H1 (cell line): ENCODE results near the gene TLL1. TPM values are rescaled to one million over a fixed set of nuclear protein-coding genes. Genes with fewer than 3 reads are reported as not detected.

ENCODE experiments used
- CTCF ChIA-PET: fragments of 300-600 bp; sonication (Branson Sonifier 250); formaldehyde crosslinking; loops from one replicate; lab custom pipeline; 2021; ENCODE audit not compliant: partially characterized antibody; lab: Charles Lee
- POLR2A ChIA-PET: fragments of 300-600 bp; sonication (Branson Sonifier 250); formaldehyde crosslinking; loops from one replicate; lab custom pipeline; 2021; ENCODE audit warnings: inconsistent platforms; ENCODE audit not compliant: partially characterized antibody; lab: Charles Lee
- DNase-seq, 2 experiments: peaks; one replicate each; pipeline versions ENCODE4 v3.0.0 to v3.0.0-alpha.2; 2010 to 2022; ENCODE audit warnings: low spot score in 2 of 2, low read depth in 1 of 2, mixed read lengths in 1 of 2
- FAIRE-seq: peaks from 2 replicates; lab custom pipeline; 2011; peaks lifted over from hg19 to GRCh38; lab: Jason Lieb, UNC
- H2AFZ ChIP-seq: 2 replicates; pipeline ENCODE4 v1.8.1; 2012; ENCODE audit warnings: low read length, inconsistent platforms
- H2AK5ac ChIP-seq: 2 replicates; pipeline ENCODE4 v1.6.1; 2013; ENCODE audit warnings: low read depth, low read length
- H2BK120ac ChIP-seq: replicated peaks from 2 replicates; pipeline ENCODE3; 2013; ENCODE audit warnings: low read depth, low read length, inconsistent platforms
- H2BK12ac ChIP-seq: 2 replicates; pipeline ENCODE4 v1.6.1; 2013; ENCODE audit warnings: low read depth, low read length
- H2BK15ac ChIP-seq: 2 replicates; pipeline ENCODE4 v1.6.1; 2013; ENCODE audit warnings: low read length
- H2BK20ac ChIP-seq: 2 replicates; pipeline ENCODE4 v1.6.1; 2013; ENCODE audit warnings: low read length
- H2BK5ac ChIP-seq: 2 replicates; pipeline ENCODE4 v1.6.1; 2013; ENCODE audit warnings: low read depth, low read length
- H3K14ac ChIP-seq: 2 replicates; pipeline ENCODE4 v1.6.1; 2013; ENCODE audit warnings: inconsistent platforms; ENCODE audit not compliant: insufficient read length
- H3K18ac ChIP-seq: 2 replicates; pipeline ENCODE4 v1.6.1; 2013; ENCODE audit warnings: low read length; ENCODE audit errors: extremely low read depth
- H3K23ac ChIP-seq: 2 replicates; pipeline ENCODE4 v1.6.1; 2013; ENCODE audit warnings: inconsistent platforms; ENCODE audit not compliant: insufficient read length
- H3K23me2 ChIP-seq: 2 replicates; pipeline ENCODE4 v1.6.1; 2013; ENCODE audit warnings: low read depth, low read length
- H3K27ac ChIP-seq: 2 replicates; pipeline ENCODE4 v1.6.1; 2011; ENCODE audit warnings: low read depth, low read length, inconsistent platforms
- H3K27me3 ChIP-seq, 4 experiments: replicated peaks in 1 of 4; 1 replicate in 1 of 4; 2 replicates in 3 of 4; pipeline versions ENCODE4 v1.6.1 to v1.8.1; 2011 to 2013; ENCODE audit warnings: low read length in 3 of 4, mild to moderate bottlenecking in 3 of 4, inconsistent platforms in 2 of 4, mixed read lengths in 2 of 4, moderate library complexity in 1 of 4; ENCODE audit not compliant: control insufficient read depth in 3 of 4, insufficient read depth in 3 of 4; ENCODE audit errors: extremely low read depth in 1 of 4
- H3K36me3 ChIP-seq, 4 experiments: 2 replicates each; pipeline versions ENCODE4 v1.6.1 to v1.8.1; 2011 to 2013; ENCODE audit warnings: mild to moderate bottlenecking in 4 of 4, low read length in 3 of 4, moderate library complexity in 2 of 4, control low read depth in 1 of 4, inconsistent platforms in 1 of 4; ENCODE audit not compliant: insufficient read depth in 4 of 4, control insufficient read depth in 2 of 4
- H3K4ac ChIP-seq: replicated peaks from 2 replicates; pipeline ENCODE3; 2013; ENCODE audit warnings: low read length, low read depth, mixed read lengths, inconsistent platforms; ENCODE audit not compliant: insufficient read length
- H3K4me1 ChIP-seq, 4 experiments: replicated peaks in 1 of 4; 1 replicate in 1 of 4; 2 replicates in 3 of 4; pipeline versions ENCODE4 v1.6.1 to v1.8.1; 2011 to 2013; ENCODE audit warnings: low read length in 3 of 4, inconsistent platforms in 2 of 4, mixed read lengths in 1 of 4; ENCODE audit not compliant: insufficient read depth in 4 of 4, control insufficient read depth in 3 of 4
- H3K4me2 ChIP-seq, 2 experiments: 2 replicates each; pipeline versions ENCODE4 v1.6.1 to v1.8.1; 2011 to 2013; ENCODE audit warnings: low read depth in 2 of 2, low read length in 2 of 2, control low read depth in 1 of 2, inconsistent platforms in 1 of 2, mild to moderate bottlenecking in 1 of 2; ENCODE audit not compliant: insufficient read depth in 1 of 2
- H3K4me3 ChIP-seq, 4 experiments: fragments of 200-600, 300-600 bp in 1 of 4; sonication (generic), shearing (Covaris generic), sonication (Bioruptor Twin) in 1 of 4; 2 replicates each; pipeline versions ENCODE4 v1.5.1 to v1.8.1; 2011 to 2016; ENCODE audit warnings: low read length in 4 of 4, low read depth in 3 of 4, control low read depth in 2 of 4, inconsistent platforms in 2 of 4, mild to moderate bottlenecking in 2 of 4, mixed read lengths in 1 of 4, moderate library complexity in 1 of 4; ENCODE audit not compliant: insufficient read depth in 2 of 4; ENCODE audit errors: extremely low read depth in 1 of 4
- H3K56ac ChIP-seq: replicated peaks from 2 replicates; pipeline ENCODE3; 2013; ENCODE audit warnings: low read depth, mild to moderate bottlenecking, mixed read lengths, low read length, inconsistent platforms; ENCODE audit not compliant: insufficient read length
- H3K79me1 ChIP-seq: 2 replicates; pipeline ENCODE4 v1.6.1; 2013; ENCODE audit warnings: low read depth, low read length, control low read depth
- H3K79me2 ChIP-seq, 2 experiments: 2 replicates each; pipeline versions ENCODE4 v1.6.1 to v1.8.1; 2012 to 2013; ENCODE audit warnings: low read length in 2 of 2, mild to moderate bottlenecking in 2 of 2, inconsistent platforms in 1 of 2; ENCODE audit not compliant: insufficient read depth in 2 of 2, control insufficient read depth in 1 of 2
- H3K9ac ChIP-seq, 4 experiments: replicated peaks in 1 of 4; 1 replicate in 1 of 4; 2 replicates in 3 of 4; pipeline versions ENCODE4 v1.6.1 to v1.8.1; 2011 to 2013; ENCODE audit warnings: low read depth in 3 of 4, low read length in 3 of 4, control low read depth in 2 of 4, mild to moderate bottlenecking in 2 of 4, moderate library complexity in 2 of 4, inconsistent platforms in 1 of 4; ENCODE audit errors: extremely low read depth in 1 of 4
- H3K9me3 ChIP-seq, 2 experiments: 2 replicates each; pipeline versions ENCODE4 v1.6.1 to v1.8.1; 2012 to 2013; ENCODE audit warnings: mild to moderate bottlenecking in 2 of 2, moderate library complexity in 2 of 2, control low read depth in 1 of 2, inconsistent platforms in 1 of 2, low read depth in 1 of 2, low read length in 1 of 2, mixed read lengths in 1 of 2; ENCODE audit not compliant: insufficient read depth in 2 of 2
- H4K20me1 ChIP-seq, 2 experiments: replicated peaks in 1 of 2; 2 replicates each; pipeline versions ENCODE3 to v1.8.1; 2011 to 2013; ENCODE audit warnings: inconsistent platforms in 2 of 2, low read length in 2 of 2, mild to moderate bottlenecking in 1 of 2; ENCODE audit not compliant: insufficient read depth in 2 of 2, control insufficient read depth in 1 of 2
- H4K5ac ChIP-seq: 2 replicates; pipeline ENCODE4 v1.6.1; 2013; ENCODE audit warnings: low read length, low read depth, mixed read lengths, inconsistent platforms; ENCODE audit not compliant: insufficient read length
- H4K8ac ChIP-seq: 2 replicates; pipeline ENCODE4 v1.8.0; 2013; ENCODE audit warnings: mild to moderate bottlenecking, moderate library complexity, low read length, inconsistent platforms; ENCODE audit not compliant: insufficient read depth; ENCODE audit errors: extremely low read depth
- H4K91ac ChIP-seq: replicated peaks from 2 replicates; pipeline ENCODE3; 2013; ENCODE audit warnings: low read length, mixed read lengths, inconsistent platforms; ENCODE audit not compliant: insufficient read length
- CEBPB ChIP-seq: IDR thresholded peaks from 2 replicates; pipeline ENCODE4 v1.6.1; 2012; ENCODE audit warnings: low read depth, low read length
- JUND ChIP-seq: IDR thresholded peaks from 2 replicates; pipeline ENCODE4 v1.6.1; 2011; ENCODE audit warnings: mild to moderate bottlenecking, improper control_type of control experiment, low read length
- RAD21 ChIP-seq, 2 experiments: IDR thresholded peaks in 1 of 2; conservative IDR thresholded peaks in 1 of 2; 2 replicates each; pipeline ENCODE4 v1.6.1; 2011; ENCODE audit warnings: low read depth in 2 of 2, low read length in 2 of 2, improper control_type of control experiment in 1 of 2, inconsistent platforms in 1 of 2, mild to moderate bottlenecking in 1 of 2, moderate library complexity in 1 of 2
- TBP ChIP-seq: IDR thresholded peaks from 2 replicates; pipeline ENCODE4 v1.6.1; 2011; ENCODE audit warnings: low read depth, low read length, improper control_type of control experiment
- WGBS, 2 experiments: shearing (Covaris generic) in 1 of 2; methylation state at CpG; one replicate each; pipeline versions ENCODE4 v1.1.6 to v1.1.7; 2013 to 2015; ENCODE audit warnings: low lambda C conversion rate in 2 of 2, mixed read lengths in 2 of 2, inconsistent platforms in 1 of 2, low coverage in 1 of 2, missing lambda C conversion rate in 1 of 2; ENCODE audit not compliant: insufficient replicate concordance in 2 of 2, insufficient coverage in 1 of 2, insufficient read length in 1 of 2; ENCODE audit errors: extremely low coverage in 1 of 2, missing lambda C conversion rate in 1 of 2; 5-methylcytosine and 5-hydroxymethylcytosine counted together
- polyA plus RNA-seq, 7 experiments: library from polyadenylated mRNA; depleted of rRNA in 3 of 7; stranded (reverse) in 5 of 7; unstranded in 2 of 7; fragments of >200 nt in 5 of 7; fragments of 200-250 nt in 2 of 7; gene quantifications; 1 replicate in 5 of 7; 2 replicates in 1 of 7; 4 replicates in 1 of 7; pipeline versions ENCODE4 v1.2.1 to v1.2.3, GENCODE V29; 2011 to 2013; ENCODE audit warnings: missing spikeins in 2 of 7, mixed read lengths in 2 of 7
- total RNA-seq: library from RNA; stranded (reverse); fragmentation: NEBNext Ultra II Directional; extraction: Animal tissue kit (Norgen Biotek cat#: 25700); gene quantifications from 2 replicates; pipeline ENCODE4 v1.2.1, GENCODE V29; 2021

TLL1 gene
- total and polyA plus RNA-seq, 2 of the 8 experiments (the other 6 are each of a cell fraction or from before 2014, with no cell fraction given): 0.18 to 1.1 TPM

GRCh38 chr4:166128403-166128802 lies 255.4 kb downstream of the TLL1 start:
- Histone ChIP-seq H2AK5ac (no peak overlapping the region), H3K4me2 (no peak overlapping the region), H2BK120ac (no peak overlapping the region), H3K27ac (no peak overlapping the region), H4K20me1 (no peaks in the 10 kb centered on the region), H2BK20ac (no peak overlapping the region), H4K91ac (no peak overlapping the region), H3K27me3 (no peaks in the 10 kb centered on the region), H3K23me2 (no peaks in the 10 kb centered on the region), H3K23ac (no peak overlapping the region), H2BK12ac (no peak overlapping the region), H2BK5ac (no peak overlapping the region), H4K8ac (no peak overlapping the region), H3K79me1 (no peaks in the 10 kb centered on the region), H3K18ac (no peak overlapping the region), H3K36me3 (no peaks in the 10 kb centered on the region), H2AFZ (no peak overlapping the region), H3K4ac (no peak overlapping the region), H3K9me3 (no peaks in the 10 kb centered on the region), H3K4me3 (no peak overlapping the region), H3K4me1 (no peaks in the 10 kb centered on the region), H3K9ac (no peak overlapping the region), H3K14ac (no peak overlapping the region), H2BK15ac (no peak overlapping the region), H4K5ac (no peak overlapping the region), H3K56ac (no peak overlapping the region), H3K79me2 (no peaks in the 10 kb centered on the region)
- POLR2A ChIA-PET: no interaction called here
- CTCF ChIA-PET: interaction anchor here (0.5 to 1.2 kb wide), 2 partner anchors 34 to 59 kb away, joined by 3 to 4 read pairs; no protein-coding TSS in a partner anchor
- DNase-seq (no peak), FAIRE-seq (no peak)
- 95% methylated on average over 1 of the region's 1 CpG; no CpG with 5 or more reads in 1 of the 2 experiments for WGBS, 2 experiments
- TF ChIP-seq CEBPB (no peak), TBP (no peak), JUND (no peak), RAD21 (IDR thresholded peaks at IDR 0.05 in 1 of 2, conservative IDR thresholded peaks at IDR 0.05 in 1 of 2; ENCODE audit: low read depth in 2 of 2, low read length in 2 of 2) (no peak)
